DMS 273 treated with DMSO at 0.1 percent for 48 hours (cell line): Measurements from ENCODE around the gene GPC5.
"Not testable (repeated sequence)": the region's sequence is repeated elsewhere in the genome, so short reads cannot be mapped to it uniquely, and the experiment has no call there.

Experiments used
- DNase-seq: peaks from one replicate; lab custom pipeline; 2025; lab: John Stamatoyannopoulos, UW

Gene GPC5

DNA sequence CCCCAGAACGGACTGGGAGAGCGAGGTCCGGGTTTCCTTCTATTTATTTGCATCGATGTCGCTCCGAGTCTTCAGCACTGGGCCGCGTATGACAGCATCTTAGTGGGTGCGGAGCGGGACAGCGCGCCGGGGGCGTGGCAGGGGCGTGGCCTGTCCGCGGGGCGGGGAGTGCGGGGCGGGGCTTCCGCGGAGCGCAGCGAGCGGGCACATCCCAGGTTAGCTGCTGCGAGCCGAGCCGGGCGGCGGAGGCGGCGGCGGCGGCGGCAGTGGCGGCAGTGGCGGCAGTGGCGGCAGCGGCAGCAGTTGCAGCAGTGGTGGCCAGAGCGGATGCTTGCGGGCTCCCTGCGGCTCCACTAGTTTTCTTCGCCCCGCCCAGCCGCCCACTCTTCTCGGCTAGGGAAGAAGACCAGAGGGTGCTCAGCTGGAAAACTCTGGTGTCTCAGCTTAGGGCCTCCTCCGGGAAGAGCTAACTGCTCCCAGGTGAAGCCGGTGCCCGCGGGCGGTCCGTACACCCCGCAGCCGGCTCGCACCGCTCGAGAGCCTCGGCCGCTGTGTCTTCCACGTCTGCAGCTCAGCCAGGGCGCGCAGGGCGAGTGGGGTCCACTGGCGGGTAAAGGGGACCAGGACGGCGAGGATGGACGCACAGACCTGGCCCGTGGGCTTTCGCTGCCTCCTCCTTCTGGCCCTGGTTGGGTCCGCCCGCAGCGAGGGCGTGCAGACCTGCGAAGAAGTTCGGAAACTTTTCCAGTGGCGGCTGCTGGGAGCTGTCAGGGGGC, at the start of gene GPC5:
Gene GPC5, plus strand, starts transcription at position 209 of the 776 bp plus-strand sequence.
- DNase-seq: no peak

DNA sequence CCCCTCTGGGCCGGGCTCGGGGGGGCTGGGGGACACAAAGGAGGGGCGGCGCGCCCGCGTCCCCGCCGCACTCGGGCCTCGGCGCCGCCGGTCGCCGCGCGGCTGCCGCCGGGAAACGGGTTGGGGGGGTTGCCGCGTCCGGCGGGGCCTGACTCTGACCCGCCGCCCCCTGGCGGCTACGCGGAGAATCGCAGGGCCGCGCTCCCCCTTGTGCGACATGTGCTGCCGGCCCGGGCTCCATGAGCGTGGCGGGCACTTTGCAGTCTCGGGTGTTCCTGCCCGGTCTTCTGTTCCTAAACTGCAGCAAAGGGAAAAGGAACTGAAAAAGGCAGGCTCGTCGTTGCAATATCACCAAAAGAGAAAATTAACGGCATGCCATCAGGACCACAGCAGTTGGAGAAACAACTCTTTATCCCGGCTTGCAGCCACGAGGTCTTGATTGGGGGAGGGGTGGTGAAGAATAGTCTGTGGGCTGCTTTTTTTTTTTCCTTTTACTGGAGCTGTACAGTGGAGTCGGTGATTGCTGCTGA, 49.5 kb upstream of the GPC5 start:
- peak; percentile 17 for DNase-seq

DNA sequence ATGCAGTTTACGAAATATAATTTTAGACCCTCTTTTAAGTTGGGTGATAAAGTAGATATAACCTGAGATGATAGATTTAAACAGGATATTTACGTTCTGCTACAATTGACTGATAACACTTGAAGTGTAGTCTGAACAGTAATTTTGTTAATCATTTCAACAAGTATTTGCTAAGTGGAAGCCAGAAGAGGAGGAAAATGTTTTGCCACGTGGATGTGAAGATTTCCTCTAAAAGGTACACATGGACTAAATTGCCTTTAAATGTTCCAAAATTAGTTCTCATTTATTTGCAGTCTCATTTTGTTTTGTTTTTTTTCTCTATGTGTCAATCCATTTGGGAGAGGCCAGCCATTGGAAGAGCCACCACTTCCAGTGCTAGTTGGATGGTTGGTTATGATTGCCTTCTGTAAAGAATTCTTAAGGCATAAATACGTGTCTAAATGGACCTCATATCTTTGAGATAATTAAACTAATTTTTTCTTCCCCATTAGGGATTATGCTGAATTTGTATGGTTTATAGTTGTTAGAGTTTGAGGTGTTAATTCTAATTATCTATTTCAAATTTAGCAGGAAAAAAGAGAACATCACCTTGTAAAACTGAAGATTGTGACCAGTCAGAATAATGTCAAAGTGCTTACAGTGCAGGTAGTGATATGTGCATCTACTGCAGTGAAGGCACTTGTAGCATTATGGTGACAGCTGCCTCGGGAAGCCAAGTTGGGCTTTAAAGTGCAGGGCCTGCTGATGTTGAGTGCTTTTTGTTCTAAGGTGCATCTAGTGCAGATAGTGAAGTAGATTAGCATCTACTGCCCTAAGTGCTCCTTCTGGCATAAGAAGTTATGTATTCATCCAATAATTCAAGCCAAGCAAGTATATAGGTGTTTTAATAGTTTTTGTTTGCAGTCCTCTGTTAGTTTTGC, 48.2 kb upstream of the GPC5 start:
- DNase-seq: no peak

DNA sequence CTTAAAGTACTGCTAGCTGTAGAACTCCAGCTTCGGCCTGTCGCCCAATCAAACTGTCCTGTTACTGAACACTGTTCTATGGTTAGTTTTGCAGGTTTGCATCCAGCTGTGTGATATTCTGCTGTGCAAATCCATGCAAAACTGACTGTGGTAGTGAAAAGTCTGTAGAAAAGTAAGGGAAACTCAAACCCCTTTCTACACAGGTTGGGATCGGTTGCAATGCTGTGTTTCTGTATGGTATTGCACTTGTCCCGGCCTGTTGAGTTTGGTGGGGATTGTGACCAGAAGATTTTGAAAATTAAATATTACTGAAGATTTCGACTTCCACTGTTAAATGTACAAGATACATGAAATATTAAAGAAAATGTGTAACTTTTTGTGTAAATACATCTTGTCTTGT, 47.3 kb upstream of the GPC5 start:
- DNase-seq: no peak

DNA sequence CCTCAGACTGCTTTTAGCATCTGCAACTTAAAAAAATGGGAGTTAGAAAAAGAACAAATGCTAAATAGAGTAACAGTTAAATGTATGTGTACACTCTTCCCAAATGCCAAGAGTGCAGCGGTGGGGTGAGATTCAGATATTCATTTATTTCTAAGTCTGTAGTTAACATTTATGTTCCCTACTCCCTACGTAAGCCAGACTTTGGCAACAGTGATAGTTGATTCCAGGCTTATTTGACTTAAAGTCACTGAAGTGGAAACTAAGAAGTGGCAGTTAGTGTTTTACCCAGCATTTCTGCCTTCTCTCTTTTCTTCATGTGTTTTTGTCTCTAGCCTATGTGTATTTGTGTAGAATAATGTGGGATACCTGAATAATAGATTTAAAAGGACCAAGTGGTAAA, 46.4 kb upstream of the GPC5 start:
- DNase-seq: no peak

DNA sequence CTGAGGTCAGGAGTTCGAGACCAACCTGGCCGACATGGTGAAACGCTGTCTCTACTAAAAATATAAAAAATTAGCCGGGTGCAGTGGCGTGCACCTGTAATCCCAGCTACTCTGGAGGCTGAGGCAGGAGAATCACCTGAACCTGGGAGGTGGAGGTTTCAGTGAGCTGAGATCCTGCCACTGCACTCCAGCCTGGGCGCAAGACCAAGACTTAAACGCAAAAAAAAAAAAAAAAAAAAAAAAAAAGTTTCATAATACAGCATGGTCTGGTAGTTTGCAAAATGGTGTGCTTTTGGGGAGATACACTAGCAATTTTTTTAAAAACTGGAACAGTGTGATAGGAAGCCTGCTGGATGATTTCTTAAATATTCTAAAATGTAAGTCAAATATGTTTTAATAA, 45.5 kb upstream of the GPC5 start:
- DNase-seq: not testable (repeated sequence)

DNA sequence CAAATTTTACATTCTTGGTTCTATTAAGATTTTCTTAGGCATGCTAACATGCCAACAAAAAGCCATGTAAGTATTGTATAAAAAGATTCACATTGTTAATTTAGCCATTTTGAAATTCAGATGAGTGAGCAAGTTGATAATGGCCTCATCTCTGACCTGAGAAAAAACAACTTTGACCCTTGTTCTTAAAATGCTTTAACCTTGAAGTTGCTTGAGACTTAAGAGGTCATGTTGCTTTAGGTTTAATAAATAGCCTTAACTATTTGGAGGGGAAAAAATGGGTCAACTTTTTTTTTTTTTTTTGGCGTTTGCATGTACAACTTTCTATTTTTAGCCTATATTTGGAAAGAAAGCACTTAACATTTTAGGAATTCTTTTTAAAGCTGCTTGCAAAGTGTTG, 44.9 kb upstream of the GPC5 start:
- DNase-seq: no peak

DNA sequence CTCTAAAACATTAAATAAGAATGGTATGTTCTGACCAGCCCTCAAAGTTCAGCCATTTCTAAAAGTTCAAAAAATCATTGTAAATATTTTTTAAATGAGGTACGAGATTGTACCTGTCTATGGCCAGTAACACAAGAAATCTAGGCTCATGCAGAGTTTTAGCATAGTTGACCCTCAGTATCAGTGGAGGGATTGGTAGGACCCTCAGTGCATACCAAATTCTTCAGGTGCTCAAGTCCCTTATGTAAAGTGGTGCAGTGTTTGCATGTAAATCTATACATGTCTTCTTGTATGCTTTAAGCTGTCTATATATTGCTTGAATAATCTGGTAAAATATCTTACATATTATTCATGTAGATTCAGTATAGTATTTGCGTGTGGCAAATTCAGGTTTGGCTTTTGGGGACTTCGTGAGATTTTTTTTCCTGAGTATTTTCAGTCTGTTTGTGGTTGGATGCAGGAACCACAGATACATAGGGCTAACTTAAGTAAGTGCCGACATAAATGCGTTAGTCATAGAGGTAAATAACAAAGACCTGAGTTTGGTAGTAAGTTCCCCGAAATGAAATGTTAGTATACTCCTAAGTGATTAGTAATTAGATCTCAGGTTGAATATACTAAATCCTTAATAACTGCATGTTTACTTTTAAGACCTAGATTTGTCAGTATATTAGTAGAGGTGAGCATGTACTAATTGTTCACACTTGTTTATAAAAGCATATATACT, 43.2 kb upstream of the GPC5 start:
- DNase-seq: no peak

DNA sequence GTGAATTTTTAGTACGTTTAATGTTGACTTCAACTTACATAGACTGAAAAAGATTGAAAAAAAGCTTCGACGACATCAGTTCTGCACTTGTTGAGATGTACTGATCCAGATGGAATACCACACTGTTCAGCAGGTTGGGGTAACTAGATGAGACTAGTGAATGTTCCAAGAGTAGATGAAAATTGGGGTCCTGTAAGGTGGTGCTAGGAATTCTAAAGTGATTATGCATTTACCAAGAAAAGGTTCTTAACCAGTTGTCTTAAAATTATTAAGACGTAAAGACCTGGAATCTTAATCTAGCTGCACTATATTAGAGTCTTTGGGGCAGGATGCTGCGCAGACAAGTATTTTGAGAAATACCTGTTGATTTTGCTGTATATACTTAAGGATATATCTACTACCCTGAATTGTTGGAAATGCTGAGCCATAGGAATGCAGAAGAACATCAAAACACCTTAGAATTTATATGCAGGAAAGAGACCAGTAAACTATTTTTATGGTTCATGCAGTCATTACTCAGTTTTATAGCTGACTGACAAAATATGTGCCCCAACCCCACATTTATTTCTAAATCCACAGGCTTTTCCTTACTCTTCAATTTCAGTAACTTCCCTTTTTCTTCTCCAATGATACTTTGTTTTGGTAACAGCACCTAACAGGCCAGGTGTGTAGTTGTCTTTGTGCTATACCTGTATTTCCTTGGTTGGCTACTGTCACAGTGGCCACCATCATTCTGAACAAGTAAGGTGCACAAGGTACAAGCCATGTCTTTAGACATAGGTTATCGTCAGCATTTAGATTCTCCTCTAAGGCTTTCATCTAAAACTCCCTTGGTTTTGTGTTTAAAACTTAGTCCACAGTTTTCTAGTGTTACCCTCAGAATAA, 42.4 kb upstream of the GPC5 start:
- DNase-seq: no peak

DNA sequence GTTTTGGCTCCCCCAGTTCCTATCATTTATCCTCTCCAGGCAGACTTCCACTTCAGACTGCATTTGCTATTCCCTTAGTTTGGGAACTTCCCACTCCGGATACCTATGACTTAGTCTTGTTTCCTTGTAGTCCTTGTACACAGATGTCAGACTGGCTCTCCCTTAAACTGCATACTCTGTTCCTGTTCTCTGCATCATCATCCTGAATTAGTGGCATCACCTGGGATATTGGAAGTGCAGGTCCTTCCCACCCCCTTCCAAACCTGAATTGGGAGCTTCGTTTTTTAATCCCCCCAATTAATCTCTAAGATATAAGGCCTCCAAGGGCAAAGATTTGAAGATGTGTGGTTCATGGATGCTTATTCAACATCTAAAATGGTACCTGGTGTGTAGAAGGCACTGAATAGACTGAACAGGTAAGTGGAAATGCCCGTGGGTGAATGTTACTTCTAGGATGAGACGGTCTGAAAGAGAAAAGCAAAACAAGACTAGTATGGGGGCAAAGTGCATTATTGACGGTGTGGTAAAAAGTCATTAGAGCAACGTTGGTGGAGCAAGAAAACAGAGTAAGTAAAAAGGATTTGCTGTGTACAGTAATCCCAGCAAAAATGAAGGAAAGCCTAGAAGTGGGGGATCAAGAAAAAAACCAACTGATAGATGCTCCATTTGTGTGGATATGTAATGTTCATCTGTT, 41.4 kb upstream of the GPC5 start:
- DNase-seq: no peak

DNA sequence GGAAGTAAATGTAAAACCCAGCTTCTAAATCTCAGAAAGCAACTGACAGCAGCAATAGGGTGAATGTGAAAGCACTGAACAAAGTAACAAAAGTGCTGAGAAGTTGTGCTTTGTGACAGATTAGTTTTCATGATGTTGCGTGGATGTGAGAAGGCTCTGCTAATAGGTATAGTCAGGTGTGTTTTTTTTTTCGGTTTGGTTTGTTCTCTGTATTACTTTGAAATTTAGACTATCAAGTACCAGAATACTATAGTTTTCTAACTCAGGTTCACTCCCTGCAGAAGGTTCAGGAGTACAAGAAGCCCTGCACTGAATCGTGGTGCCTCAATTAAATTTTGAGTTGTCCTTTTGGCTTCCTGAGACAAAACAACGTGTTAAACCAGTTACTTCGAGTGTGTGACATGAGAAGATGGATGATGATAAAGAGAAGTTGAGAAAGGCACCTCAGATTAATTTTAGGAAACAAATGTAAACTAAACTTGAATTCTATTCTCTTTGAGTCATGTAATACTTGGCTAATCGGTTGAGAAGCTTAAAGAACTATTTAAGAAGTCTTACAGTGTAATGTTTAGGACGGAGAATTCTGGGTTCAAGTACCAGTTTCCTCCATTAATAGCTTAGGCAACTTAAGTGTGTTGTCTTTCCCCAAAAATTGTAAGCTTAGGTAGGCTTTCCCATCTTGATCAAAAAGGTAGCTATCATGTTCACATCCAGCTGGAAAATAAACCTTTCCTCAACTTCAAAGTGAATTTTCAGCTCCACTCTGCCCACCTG, 40.6 kb upstream of the GPC5 start:
- no peak for DNase-seq

DNA sequence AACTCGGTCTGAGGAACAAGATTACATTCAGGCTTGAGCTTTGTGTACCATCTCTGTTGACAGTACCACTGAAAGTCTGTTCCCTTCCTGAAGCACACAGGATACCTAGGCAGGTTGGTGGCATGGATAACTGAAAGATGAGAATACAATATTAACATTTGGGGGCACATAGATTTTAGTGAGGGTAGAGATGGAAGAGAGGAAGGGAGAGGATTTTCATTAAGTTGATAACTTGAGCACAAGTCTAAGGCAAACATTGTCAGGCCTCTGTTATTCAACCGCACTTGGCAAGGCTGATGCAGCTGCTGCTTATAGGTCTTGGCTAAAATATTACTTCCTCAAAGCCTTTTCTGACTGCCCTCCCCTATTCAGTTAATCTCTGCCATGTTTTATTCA, 40.0 kb upstream of the GPC5 start:
- no peak for DNase-seq

DNA sequence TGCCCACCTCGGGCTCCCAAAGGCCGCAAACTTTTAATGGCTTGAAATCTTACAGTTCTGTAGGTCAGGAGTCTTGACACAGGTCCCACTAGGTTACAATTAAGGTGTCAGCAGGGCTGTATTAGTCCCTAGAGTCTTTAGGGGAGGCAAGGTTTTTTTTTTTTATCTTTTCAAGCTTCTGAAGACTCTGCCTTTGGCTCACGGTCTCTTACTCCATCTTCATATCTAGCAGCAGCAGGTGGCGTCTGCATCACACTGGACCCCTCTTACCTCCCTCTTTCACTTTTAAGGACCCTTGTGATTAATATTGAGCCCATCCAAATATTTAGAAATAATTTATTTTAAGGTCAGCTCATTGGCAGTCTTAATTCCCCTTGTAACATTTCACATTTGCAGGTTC, 39.3 kb upstream of the GPC5 start:
- no peak for DNase-seq

DNA sequence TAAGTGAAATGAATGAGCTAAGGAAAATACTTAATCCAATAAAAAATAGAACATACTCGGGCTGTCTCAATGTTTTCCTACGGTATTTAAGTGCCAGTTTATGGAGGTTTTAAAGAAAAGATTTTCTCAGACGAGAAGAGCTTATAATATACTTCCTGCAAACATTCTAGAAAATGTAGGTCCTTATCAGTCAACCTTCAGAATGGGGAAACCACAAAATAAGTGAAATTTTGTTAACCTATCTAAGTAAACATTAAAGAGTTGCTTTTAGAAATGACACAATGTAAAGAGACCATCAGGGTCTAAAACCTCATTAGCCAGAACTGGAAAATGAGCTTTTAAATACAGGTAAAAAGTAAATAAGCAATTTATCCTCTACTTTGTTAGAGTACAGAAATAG, 38.8 kb upstream of the GPC5 start:
- no peak for DNase-seq

DNA sequence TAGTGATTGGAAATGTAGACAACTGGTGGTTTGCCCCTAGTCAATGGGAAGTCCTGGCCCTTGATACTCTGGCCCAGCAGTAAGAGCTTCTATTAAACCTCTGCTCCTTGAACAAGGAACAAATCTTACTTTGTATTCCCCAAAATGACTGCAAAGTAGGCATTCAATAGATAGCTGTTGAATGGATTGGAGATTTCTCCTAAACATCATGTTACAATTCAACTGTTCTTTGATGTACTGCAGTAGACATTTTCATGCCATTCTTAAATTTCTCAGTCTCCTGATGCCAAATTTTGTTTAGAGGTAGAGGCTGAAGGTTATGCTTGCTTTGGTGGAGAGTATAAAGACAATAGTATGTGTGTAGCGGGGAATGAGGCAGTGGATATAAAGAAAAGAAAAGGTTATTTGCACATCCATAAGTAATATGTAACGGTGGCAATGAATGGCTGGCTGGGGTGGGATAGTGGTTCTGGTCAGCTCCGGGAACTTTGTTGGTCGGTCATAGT, 38.1 kb upstream of the GPC5 start:
- DNase-seq: no peak

DNA sequence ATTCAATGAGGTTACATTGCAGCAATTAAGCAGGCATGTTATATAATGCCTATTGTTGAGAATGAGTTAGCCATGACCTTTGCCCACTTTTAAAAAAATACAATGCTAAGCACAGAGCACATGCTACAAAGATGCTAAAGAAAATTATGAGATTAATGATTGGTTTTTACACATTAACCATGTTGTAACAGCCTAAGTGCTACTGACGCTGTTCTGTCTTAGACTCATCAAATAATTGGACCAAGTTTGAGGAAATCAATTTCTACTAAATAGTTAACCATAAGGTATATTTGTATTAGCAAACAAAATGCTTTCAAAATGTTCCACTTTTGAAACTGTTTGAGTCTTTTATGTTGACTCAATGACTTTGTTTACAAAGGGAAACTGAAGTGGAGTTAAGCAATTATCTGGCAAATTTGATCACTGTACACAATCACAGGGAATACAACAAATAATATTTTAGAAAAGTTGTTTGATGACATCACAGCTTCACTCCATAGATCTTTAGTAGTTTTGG, 36.6 kb upstream of the GPC5 start:
- DNase-seq: no peak

DNA sequence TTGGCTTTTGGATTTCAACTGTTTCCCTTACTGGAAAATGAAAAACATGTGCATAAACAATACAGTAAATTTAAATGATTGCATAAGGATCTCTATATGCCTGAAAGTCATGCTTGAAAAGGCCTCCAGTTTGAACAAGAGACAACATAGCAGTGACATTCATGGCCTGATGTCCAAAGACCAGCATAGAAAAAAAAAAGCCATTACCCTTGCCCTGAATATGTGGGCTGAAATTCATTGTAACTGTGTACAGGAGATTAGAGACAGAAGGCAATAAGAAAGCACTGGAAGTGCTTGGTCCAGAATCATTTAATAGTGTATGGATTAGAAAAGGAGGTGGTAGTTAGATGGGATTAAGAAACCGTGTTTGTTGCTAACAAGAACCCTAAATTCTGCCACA, 35.5 kb upstream of the GPC5 start:
- no peak for DNase-seq

DNA sequence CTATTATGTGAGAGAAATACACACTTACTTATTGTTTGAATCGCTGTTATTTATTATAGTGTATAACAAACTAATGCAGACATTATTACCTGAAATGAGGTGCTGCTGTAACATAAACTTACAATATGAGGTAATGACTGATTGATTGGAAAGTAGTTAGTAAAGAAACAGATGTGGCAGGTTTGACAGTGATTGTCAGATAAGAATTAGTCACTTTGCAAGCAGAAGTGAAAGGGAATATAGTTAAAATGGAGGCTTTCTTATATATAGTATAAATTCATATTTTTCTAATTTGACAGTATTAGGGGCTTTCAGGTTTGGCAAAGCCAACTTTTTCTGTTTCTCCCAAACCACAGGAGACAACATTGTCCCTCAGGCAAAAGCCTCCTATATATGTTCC, 30.3 kb upstream of the GPC5 start:
- DNase-seq: no peak

DNA sequence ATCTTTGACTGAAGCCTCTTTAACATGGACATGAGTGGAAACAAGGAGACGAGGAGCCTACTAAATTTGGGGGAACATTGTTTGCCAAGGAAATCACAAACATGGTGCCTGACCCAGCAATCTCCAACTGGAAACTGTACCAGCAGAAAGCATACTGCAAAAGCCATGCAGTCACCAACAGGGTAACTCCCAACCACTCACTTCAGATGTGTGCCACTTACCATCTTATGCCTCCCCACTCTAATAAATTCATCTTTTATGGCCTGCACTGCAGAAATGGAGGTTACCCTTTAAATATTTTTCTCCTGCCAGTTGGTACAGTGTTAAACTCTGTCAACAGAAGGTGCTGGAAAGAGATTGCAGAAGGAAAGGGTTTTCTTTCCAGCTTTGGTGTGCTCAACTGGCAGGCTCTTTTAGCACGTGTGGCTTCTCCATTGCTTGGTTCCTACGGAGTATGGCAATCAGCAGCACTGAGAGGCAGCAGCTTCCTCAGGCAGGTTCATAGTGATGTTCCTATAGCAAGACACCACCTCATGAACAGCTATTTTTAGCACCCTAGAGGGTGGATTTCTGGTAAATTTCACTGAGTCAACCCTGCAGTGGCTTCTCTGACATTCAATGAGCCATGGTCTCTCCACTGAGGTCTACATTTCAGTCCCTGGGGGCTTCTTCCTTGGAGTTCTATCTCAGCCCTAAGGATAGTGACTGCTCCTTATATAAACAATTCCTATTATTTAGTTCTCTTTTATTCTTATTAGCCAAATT, 29.6 kb upstream of the GPC5 start:
- DNase-seq: no peak
